C4-2B (cell line): Measurements from ENCODE around the gene CCDC188.

Experiments
- H3K27ac ChIP-seq: fragments of 450-650 bp; 2 replicates; pipeline ENCODE4 v1.5.1; 2017
- ZFX ChIP-seq: fragments of 450-650 bp; IDR thresholded peaks from 2 replicates; pipeline ENCODE4 v1.6.1; 2017
- TF ChIP-seq, protein P1 (sequence below): fragments of 450-650 bp; conservative IDR thresholded peaks from 2 replicates; pipeline ENCODE4 v1.5.1; 2017; ENCODE audit warnings: mild to moderate bottlenecking

CCDC188 gene

GRCh38 chr22:20157430-20158183 lies 6.8 kb upstream of the CCDC188 start:
- TF ChIP-seq, protein P1, sequence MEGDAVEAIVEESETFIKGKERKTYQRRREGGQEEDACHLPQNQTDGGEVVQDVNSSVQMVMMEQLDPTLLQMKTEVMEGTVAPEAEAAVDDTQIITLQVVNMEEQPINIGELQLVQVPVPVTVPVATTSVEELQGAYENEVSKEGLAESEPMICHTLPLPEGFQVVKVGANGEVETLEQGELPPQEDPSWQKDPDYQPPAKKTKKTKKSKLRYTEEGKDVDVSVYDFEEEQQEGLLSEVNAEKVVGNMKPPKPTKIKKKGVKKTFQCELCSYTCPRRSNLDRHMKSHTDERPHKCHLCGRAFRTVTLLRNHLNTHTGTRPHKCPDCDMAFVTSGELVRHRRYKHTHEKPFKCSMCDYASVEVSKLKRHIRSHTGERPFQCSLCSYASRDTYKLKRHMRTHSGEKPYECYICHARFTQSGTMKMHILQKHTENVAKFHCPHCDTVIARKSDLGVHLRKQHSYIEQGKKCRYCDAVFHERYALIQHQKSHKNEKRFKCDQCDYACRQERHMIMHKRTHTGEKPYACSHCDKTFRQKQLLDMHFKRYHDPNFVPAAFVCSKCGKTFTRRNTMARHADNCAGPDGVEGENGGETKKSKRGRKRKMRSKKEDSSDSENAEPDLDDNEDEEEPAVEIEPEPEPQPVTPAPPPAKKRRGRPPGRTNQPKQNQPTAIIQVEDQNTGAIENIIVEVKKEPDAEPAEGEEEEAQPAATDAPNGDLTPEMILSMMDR = 0 out of 2 replicates have a peak, but pooled peaks have one; percentile 39
- TF ChIP-seq ZFX = no peak
- H3K27ac ChIP-seq = no peak overlapping the region

DNA sequence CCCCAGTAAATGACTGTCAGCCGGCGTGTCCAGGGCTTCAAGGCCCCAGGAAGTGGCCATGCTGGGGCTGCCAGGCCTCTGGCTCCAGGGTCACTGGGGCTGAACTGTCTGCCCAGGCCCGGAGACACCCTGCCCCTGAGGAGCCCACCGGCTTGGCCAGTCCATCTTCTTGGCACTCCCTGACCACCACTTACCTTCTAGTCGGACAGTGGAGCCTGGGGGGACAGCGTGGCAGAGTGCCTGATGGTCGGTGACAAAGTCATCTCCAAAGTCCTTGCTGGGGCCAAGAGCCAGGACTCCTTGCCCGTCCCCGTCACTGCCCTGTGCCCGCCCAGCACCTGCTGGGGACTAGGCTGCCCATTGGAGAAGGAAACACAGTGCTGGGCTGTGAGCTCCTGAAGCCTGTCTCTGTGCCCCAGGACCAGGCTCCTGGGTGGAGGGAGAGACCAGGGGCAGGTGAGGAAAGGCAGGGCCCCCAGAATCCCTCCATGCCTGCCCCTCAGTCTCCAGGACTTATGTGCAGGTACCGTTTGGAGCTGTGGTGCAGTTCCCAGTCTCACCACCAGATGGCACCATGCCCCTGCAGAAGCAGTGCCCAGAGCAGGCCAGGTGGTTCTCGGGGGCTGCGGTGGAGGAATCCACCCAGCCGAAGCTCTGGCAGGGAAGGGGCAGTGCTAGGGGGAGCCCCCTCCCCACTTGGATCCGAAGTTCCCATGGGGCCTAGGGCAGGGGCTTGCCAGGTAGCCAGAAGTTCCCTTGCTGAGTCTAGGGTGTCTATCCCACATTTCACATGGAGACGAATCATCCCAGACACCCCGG lies 6.0 kb upstream of the CCDC188 start:
- TF ChIP-seq, protein P1 = peak; percentile 96
- no peak for TF ChIP-seq ZFX
- H3K27ac ChIP-seq = no peak overlapping the region

DNA sequence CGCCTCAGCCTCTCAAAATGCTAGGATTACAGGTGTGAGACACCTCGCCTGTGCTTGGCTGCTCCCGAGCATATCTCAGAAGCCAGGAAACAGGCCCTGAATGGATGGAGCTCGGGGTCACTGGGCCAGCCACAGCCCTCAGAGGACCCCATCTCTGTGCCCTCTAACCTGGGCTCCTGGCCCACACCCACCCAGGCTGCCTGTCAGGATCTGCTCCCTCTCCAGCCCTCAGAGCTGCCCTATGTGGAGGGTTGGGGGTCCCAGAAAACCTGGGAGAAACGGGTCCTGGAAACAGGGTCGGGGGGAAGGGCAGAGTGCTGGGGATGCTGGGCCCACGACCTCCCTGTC lies 5.2 kb upstream of the CCDC188 start:
- H3K27ac ChIP-seq = no peak overlapping the region
- TF ChIP-seq, protein P1 = no peak
- TF ChIP-seq ZFX = no peak

DNA sequence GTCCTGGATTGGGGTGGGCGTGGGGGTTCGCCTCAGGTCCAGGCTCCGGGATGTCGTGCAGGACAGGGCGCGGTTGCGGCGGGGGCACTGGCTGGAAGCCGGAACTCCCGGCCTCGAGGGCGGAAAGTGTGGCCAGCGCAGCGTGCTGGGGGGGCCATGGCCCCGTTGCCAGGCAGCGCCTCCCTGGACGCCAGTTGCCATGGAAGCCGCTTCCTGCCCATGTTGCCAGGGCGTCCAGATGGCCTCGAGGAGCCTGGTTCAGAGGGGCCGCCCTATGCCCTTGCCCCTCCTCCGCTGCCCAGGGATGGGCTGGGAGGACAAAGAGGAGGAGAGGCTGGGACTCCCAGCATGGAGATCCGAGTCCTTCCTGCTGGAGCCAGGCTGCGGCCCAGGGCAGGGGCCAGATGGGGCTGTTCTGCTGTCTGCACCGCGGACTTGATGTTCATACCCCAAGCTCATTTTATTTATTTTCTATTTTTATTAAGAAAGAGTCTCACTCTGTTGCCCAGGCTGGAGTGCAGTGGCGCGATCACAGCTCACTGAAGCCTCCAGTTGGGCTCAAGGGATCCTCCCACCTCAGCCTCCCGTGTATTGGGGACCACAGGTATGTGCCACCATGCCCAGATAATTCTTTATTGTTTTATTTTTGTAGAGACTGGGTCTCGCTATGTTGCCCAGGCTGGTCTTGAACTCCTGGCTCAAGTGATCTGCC lies 4.6 kb upstream of the CCDC188 start:
- TF ChIP-seq ZFX = no peak
- TF ChIP-seq, protein P1 = no peak

DNA sequence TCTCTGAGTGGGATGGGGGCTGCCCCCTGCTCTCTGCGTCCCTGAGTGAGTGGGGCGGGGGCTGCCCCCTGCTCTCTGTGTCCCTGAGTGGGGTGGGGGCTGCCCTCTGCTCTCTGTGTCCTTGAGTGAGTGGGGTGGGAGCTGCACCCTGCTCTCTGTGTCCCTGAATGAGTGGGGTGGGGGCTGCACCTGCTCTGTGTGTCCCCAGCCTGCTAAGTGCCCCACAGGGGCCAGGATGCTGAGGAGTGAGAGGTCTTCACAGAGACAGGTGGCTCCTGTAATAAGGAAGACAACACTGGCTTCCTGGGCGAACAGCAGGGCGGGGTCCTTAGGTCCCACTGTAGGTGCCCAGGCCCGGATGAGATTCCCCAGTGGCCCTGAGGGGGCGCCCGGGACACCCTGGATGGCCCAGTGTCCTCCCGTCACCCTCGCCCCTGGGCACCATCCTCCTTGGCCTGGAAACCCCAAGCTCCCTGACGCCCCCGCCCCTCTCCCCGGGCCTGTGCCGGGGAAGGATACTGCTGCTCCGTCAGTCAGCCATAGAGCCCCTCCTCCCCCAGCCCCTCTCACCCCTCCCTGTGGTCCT lies 3.8 kb upstream of the CCDC188 start:
- TF ChIP-seq, protein P1 = no peak; the same call in 1 of the 2 replicates
- TF ChIP-seq ZFX = no peak
- H3K27ac ChIP-seq = no peak overlapping the region

More for the DNA sequence above, 4.6 kb upstream of the CCDC188 start:
- H3K27ac ChIP-seq = no peak overlapping the region

DNA sequence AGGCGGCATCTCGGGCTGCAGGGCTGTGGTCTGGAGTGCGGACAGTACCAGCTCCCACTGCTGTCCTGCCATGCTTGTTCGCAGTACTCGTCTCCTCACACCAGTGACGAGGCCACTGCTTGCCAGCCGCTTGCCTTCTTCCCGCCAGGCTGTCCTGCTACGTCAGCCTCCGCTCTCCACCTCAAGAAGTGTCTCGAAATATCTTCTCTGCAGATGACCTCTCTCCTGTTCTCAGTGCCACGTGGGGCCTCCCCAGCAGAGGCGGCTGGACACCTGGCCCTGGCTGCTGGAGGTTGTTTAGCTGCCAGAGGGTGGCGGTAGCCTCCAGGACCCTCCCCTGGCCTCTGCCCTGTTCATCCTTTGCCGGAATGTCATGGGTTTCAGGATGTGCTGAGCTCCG lies 3.1 kb upstream of the CCDC188 start:
- no peak overlapping the region for H3K27ac ChIP-seq
- no peak for TF ChIP-seq ZFX
- TF ChIP-seq, protein P1 = no peak
